HepG2 (cell line): ENCODE results near the gene ARPIN. TPM values are rescaled to one million over a fixed set of nuclear protein-coding genes. Genes with fewer than 3 reads are reported as not detected.
"Not testable (repeated sequence)": the region's sequence is repeated elsewhere in the genome, so short reads cannot be mapped to it uniquely, and the experiment has no call there.

Source experiments
- ATAC-seq: fragments of 200-7000 bp; cut with Tn5 transposase; 3 replicates; pipeline ENCODE4 v1.9.1; 2020; ENCODE audit warnings: mild to moderate bottlenecking, moderate library complexity
- BruUV-seq: library from RNA; stranded (reverse); fragments of 400-500 nt; replicated peaks from 2 replicates; lab custom pipeline; 2021; lab: Mats Ljungman, UMichigan
- CTCF ChIA-PET: fragments of 300-600 bp; formaldehyde crosslinking; extraction: SDS; loops from one replicate; lab custom pipeline; 2021; ENCODE audit warnings: low total read pairs, inconsistent platforms, low intra/inter-chr PET ratio; lab: Yijun Ruan, JAX
- POLR2A ChIA-PET: fragments of 350-600 bp; sonication (Branson Sonifier 250); formaldehyde crosslinking; loops from one replicate; lab custom pipeline; 2020; ENCODE audit warnings: antibody characterized with exemption, inconsistent platforms; lab: Yijun Ruan, JAX
- DNase-seq: peaks from one replicate; pipeline ENCODE4 v3.0.0-alpha.2; 2015; ENCODE audit warnings: low spot score
- FAIRE-seq: peaks from 3 replicates; lab custom pipeline; 2011; peaks lifted over from hg19 to GRCh38; lab: Jason Lieb, UNC
- H2AFZ ChIP-seq: one replicate; pipeline ENCODE4 v1.6.1; 2011; ENCODE audit warnings: low read length, inconsistent platforms
- H3K27ac ChIP-seq: fragments of 300-600 bp; 3 replicates; pipeline ENCODE4 v1.8.0; 2011; ENCODE audit warnings: mixed run types, mild to moderate bottlenecking, mixed read lengths, low read length, inconsistent platforms; ENCODE audit not compliant: insufficient read depth; ENCODE audit errors: extremely low read length
- H3K27me3 ChIP-seq, 2 experiments: fragments of 200-600 bp in 1 of 2; 2 replicates in 1 of 2; 3 replicates in 1 of 2; pipeline versions ENCODE4 v1.6.0 to v1.8.0; 2011; ENCODE audit warnings: low read length in 2 of 2, mild to moderate bottlenecking in 2 of 2, moderate library complexity in 2 of 2, inconsistent platforms in 1 of 2; ENCODE audit not compliant: insufficient read depth in 2 of 2, control insufficient read depth in 1 of 2
- H3K36me3 ChIP-seq, 2 experiments: fragments of 200-600 bp in 1 of 2; replicated peaks in 1 of 2; 2 replicates in 1 of 2; 3 replicates in 1 of 2; pipeline versions ENCODE4 v1.5.1 to v1.8.0; 2011; ENCODE audit warnings: low read length in 2 of 2, inconsistent platforms in 1 of 2; ENCODE audit not compliant: insufficient read depth in 2 of 2, control insufficient read depth in 1 of 2
- H3K4me1 ChIP-seq: 2 replicates; pipeline ENCODE4 v1.5.1; 2012; ENCODE audit warnings: low read length, inconsistent platforms; ENCODE audit not compliant: insufficient read depth
- H3K4me2 ChIP-seq: 2 replicates; pipeline ENCODE4 v1.6.0; 2011; ENCODE audit warnings: low read depth, low read length, inconsistent platforms
- H3K4me3 ChIP-seq, 3 experiments: fragments of 200-600 bp in 1 of 3; sonication (generic), shearing (Covaris generic) in 1 of 3; replicated peaks in 1 of 3; 2 replicates each; pipeline ENCODE4 v1.5.1; 2011 to 2016; ENCODE audit warnings: low read length in 3 of 3, inconsistent platforms in 2 of 3, low read depth in 2 of 3, mild to moderate bottlenecking in 2 of 3, control low read depth in 1 of 3, mixed read lengths in 1 of 3; ENCODE audit not compliant: insufficient read depth in 1 of 3
- H3K79me2 ChIP-seq: one replicate; pipeline ENCODE4 v1.6.1; 2011; ENCODE audit warnings: low read length, inconsistent platforms; ENCODE audit not compliant: insufficient read depth
- H3K9ac ChIP-seq: 2 replicates; pipeline ENCODE4 v1.6.0; 2011; ENCODE audit warnings: mild to moderate bottlenecking, low read depth, low read length, inconsistent platforms; ENCODE audit not compliant: insufficient read depth
- H3K9me3 ChIP-seq: 2 replicates; pipeline ENCODE4 v1.5.1; 2012; ENCODE audit warnings: mild to moderate bottlenecking, low read length
- H4K20me1 ChIP-seq: 2 replicates; pipeline ENCODE4 v1.6.0; 2011; ENCODE audit warnings: inconsistent platforms, mild to moderate bottlenecking, low read length, moderate library complexity; ENCODE audit not compliant: insufficient read depth
- BCL6 ChIP-seq: IDR thresholded peaks from 2 replicates; pipeline ENCODE4 v1.6.1; 2016; ENCODE audit warnings: missing genetic modification reagents, missing compliant biosample characterization
- CEBPG ChIP-seq: IDR thresholded peaks from 2 replicates; pipeline ENCODE4 v1.6.1; 2016
- GATAD2A ChIP-seq: IDR thresholded peaks from 2 replicates; pipeline ENCODE4 v1.6.1; 2016
- PHF5A ChIP-seq: IDR thresholded peaks from one replicate; pipeline ENCODE4 v1.6.1; 2018; ENCODE audit warnings: low read depth, missing genetic modification reagents; ENCODE audit not compliant: unreplicated experiment
- SOX13 ChIP-seq, 3 experiments: fragments of 450-650 bp in 1 of 3; sonication (generic) in 1 of 3; formaldehyde crosslinking in 1 of 3; IDR thresholded peaks in 2 of 3; conservative IDR thresholded peaks in 1 of 3; 2 replicates each; pipeline versions ENCODE4 v1.5.0 to v1.6.1; 2016 to 2020; ENCODE audit warnings: antibody characterized with exemption in 1 of 3, mild to moderate bottlenecking in 1 of 3, missing compliant biosample characterization in 1 of 3, missing genetic modification reagents in 1 of 3, moderate library complexity in 1 of 3
- SOX5 ChIP-seq: IDR thresholded peaks from 2 replicates; pipeline ENCODE4 v1.6.1; 2016; ENCODE audit warnings: borderline replicate concordance
- SOX6 ChIP-seq, 2 experiments: fragments of 450-650 bp in 1 of 2; sonication (generic) in 1 of 2; formaldehyde crosslinking in 1 of 2; IDR thresholded peaks; 2 replicates each; pipeline versions ENCODE4 v1.4.0 to v1.6.1; 2017 to 2020; ENCODE audit warnings: antibody characterized with exemption in 1 of 2, mild to moderate bottlenecking in 1 of 2, missing genetic modification reagents in 1 of 2
- SP5 ChIP-seq: IDR thresholded peaks from 2 replicates; pipeline ENCODE4 v1.6.1; 2016; ENCODE audit warnings: low read depth, borderline replicate concordance
- WGBS: methylation state at CpG from one replicate; pipeline ENCODE4 v1.1.6; 2017; ENCODE audit warnings: low lambda C conversion rate; 5-methylcytosine and 5-hydroxymethylcytosine counted together
- in situ Hi-C: cut with HindIII; loops from 2 replicates; pipeline ENCODE4 v1.10.0; 2017; ENCODE audit warnings: low pct_unique_long_range_greater_than_20kb; ENCODE audit not compliant: extremely low pct_ligation_motif_present
- intact Hi-C: fragments of 100-400 bp; cut with micrococcal nuclease; formaldehyde crosslinking; loops from one replicate; pipeline ENCODE4 v1.10.0; 2022; ENCODE audit not compliant: unreplicated experiment
- polyA plus RNA-seq, 8 experiments: library from polyadenylated mRNA; depleted of rRNA in 3 of 8; stranded (reverse) in 7 of 8; unstranded in 1 of 8; fragments of >200 nt; fragmentation: Illumina TruSeq in 4 of 8; extraction: Trizol in 4 of 8; gene quantifications; 2 replicates each; pipeline versions ENCODE4 v1.2.1 to v1.2.3, GENCODE V29; 2011 to 2016; ENCODE audit warnings: low read depth in 4 of 8, missing spikeins in 1 of 8, mixed read lengths in 1 of 8; ENCODE audit not compliant: insufficient read depth in 1 of 8
- total RNA-seq, 5 experiments: library from RNA; depleted of rRNA; stranded (reverse); fragments of >200 nt; fragmentation: Illumina TruSeq; extraction: Trizol; gene quantifications; 2 replicates each; pipeline ENCODE4 v1.2.3, GENCODE V29; 2016; ENCODE audit warnings: low read depth in 1 of 5
- TF ChIP-seq, protein P1 (sequence below): sonication (generic); formaldehyde crosslinking; IDR thresholded peaks from 2 replicates; pipeline ENCODE4 v1.4.0; 2020; ENCODE audit warnings: missing genetic modification reagents
- TF ChIP-seq, protein P2 (sequence below): sonication (generic); formaldehyde crosslinking; IDR thresholded peaks from 2 replicates; pipeline ENCODE4 v1.4.0; 2020; ENCODE audit warnings: missing genetic modification reagents
- TF ChIP-seq, protein P3 (sequence below): IDR thresholded peaks from 2 replicates; pipeline ENCODE4 v1.6.1; 2016; ENCODE audit warnings: missing compliant biosample characterization, missing genetic modification reagents, borderline replicate concordance

ARPIN gene
- total and polyA plus RNA-seq, 2 of the 13 experiments (the other 11 are each of a cell fraction or from before 2014, with no cell fraction given): 2.8 to 5.0 TPM

GRCh38 chr15:89855948-89856347 is 56.8 kb downstream of the ARPIN start (continued):
- no peak for TF ChIP-seq PHF5A (CRISPR knock-in tag)

DNA sequence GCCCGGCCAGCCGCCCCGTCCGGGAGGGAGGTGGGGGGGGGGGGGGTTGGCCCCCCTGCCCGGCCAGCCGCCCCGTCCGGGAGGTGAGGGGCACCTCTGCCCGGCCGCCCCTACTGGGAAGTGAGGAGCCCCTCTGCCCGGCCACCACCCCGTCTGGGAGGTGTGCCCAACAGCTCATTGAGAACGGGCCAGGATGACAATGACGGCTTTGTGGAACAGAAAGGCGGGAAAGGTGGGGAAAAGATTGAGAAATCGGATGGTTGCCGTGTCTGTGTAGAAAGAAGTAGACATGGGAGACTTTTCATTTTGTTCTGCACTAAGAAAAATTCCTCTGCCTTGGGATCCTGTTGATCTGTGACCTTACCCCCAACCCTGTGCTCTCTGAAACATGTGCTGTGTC is 57.9 kb downstream of the ARPIN start:
- ATAC-seq; intact Hi-C loops; BruUV-seq; H3K9ac ChIP-seq; FAIRE-seq; H3K79me2 ChIP-seq; H3K4me2 ChIP-seq; H3K27ac ChIP-seq; H4K20me1 ChIP-seq; H3K27me3 ChIP-seq; CTCF ChIA-PET; POLR2A ChIA-PET; H3K9me3 ChIP-seq; H2AFZ ChIP-seq; in situ Hi-C loops; H3K36me3 ChIP-seq; H3K4me3 ChIP-seq; TF ChIP-seq SOX6, SOX13 (IDR thresholded peaks at IDR 0.05): not testable (repeated sequence)
- DNase-seq: peak; percentile 36
- TF ChIP-seq SOX6 (CRISPR knock-in tag; IDR thresholded peaks at IDR 0.05) (peak; percentile 66), GATAD2A (CRISPR knock-in tag) (0 out of 2 replicates have a peak, but pooled peaks have one; percentile 20), BCL6 (peak; percentile 15; the same call in 1 of the 2 replicates), CEBPG (CRISPR knock-in tag) (peak; percentile 39; the same call in 1 of the 2 replicates), SOX13 (CRISPR knock-in tag; conservative IDR thresholded peaks at IDR 0.05 in 1 of 2, IDR thresholded peaks at IDR 0.05 in 1 of 2) (peak in 1 of 2 experiments; percentile 44; a peak in 2 of 4 replicates), SP5 (CRISPR knock-in tag) (peak; percentile 31; the same call in 1 of the 2 replicates), SOX5 (CRISPR knock-in tag) (peak; percentile 17; the same call in 1 of the 2 replicates)
- TF ChIP-seq, protein P1, sequence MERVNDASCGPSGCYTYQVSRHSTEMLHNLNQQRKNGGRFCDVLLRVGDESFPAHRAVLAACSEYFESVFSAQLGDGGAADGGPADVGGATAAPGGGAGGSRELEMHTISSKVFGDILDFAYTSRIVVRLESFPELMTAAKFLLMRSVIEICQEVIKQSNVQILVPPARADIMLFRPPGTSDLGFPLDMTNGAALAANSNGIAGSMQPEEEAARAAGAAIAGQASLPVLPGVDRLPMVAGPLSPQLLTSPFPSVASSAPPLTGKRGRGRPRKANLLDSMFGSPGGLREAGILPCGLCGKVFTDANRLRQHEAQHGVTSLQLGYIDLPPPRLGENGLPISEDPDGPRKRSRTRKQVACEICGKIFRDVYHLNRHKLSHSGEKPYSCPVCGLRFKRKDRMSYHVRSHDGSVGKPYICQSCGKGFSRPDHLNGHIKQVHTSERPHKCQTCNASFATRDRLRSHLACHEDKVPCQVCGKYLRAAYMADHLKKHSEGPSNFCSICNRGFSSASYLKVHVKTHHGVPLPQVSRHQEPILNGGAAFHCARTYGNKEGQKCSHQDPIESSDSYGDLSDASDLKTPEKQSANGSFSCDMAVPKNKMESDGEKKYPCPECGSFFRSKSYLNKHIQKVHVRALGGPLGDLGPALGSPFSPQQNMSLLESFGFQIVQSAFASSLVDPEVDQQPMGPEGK (CRISPR knock-in tag): peak; percentile 49
- TF ChIP-seq, protein P2, sequence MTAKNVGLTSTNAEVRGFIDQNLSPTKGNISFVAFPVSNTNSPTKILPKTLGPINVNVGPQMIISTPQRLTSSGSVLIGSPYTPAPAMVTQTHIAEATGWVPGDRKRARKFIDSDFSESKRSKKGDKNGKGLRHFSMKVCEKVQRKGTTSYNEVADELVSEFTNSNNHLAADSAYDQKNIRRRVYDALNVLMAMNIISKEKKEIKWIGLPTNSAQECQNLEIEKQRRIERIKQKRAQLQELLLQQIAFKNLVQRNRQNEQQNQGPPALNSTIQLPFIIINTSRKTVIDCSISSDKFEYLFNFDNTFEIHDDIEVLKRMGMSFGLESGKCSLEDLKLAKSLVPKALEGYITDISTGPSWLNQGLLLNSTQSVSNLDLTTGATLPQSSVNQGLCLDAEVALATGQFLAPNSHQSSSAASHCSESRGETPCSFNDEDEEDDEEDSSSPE (CRISPR knock-in tag): peak; percentile 40; the same call in 1 of the 2 replicates
- TF ChIP-seq, protein P3, sequence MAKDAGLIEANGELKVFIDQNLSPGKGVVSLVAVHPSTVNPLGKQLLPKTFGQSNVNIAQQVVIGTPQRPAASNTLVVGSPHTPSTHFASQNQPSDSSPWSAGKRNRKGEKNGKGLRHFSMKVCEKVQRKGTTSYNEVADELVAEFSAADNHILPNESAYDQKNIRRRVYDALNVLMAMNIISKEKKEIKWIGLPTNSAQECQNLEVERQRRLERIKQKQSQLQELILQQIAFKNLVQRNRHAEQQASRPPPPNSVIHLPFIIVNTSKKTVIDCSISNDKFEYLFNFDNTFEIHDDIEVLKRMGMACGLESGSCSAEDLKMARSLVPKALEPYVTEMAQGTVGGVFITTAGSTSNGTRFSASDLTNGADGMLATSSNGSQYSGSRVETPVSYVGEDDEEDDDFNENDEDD (CRISPR knock-in tag): peak; percentile 56; the same call in 1 of the 2 replicates
- WGBS: 25% methylated on average over 10 of the region's 17 CpGs
- peaks cover 58% of the 10 kb centered on the region for H3K4me1 ChIP-seq
